Measurements from ENCODE around the gene AKR1C1.
"Not testable (repeated sequence)": the region's sequence is repeated elsewhere in the genome, so short reads cannot be mapped to it uniquely, and the experiment has no call there.

Gene AKR1C1

GRCh38 chr10:4947039-4947634 is 16.1 kb upstream of the AKR1C1 start:
- in situ Hi-C loops (cut with HindIII; ENCODE audit: low sequenced_read_pairs), result no loop called here

- in situ Hi-C loops (cut with HindIII; ENCODE audit: low sequenced_read_pairs), result no loop called here
These were observed 15.3 kb upstream of the AKR1C1 start for GRCh38 chr10:4947635-4948596.

- in situ Hi-C loops (cut with HindIII; ENCODE audit: low sequenced_read_pairs), result not testable (repeated sequence)
These were observed 11.6 kb upstream of the AKR1C1 start for GRCh38 chr10:4951512-4952162.

GRCh38 chr10:4953405-4953804 is 9.8 kb upstream of the AKR1C1 start:
- in situ Hi-C loops (cut with HindIII; ENCODE audit: low sequenced_read_pairs), result no loop called here

GRCh38 chr10:4956088-4956487 is 7.1 kb upstream of the AKR1C1 start:
- in situ Hi-C loops (cut with HindIII; ENCODE audit: low sequenced_read_pairs), result not testable (repeated sequence)

GRCh38 chr10:4956955-4957645 is 6.1 kb upstream of the AKR1C1 start:
- in situ Hi-C loops (cut with HindIII; ENCODE audit: low sequenced_read_pairs), result not testable (repeated sequence)

GRCh38 chr10:4961558-4961957 is 1.7 kb upstream of the AKR1C1 start:
- in situ Hi-C loops (cut with HindIII; ENCODE audit: low sequenced_read_pairs), result not testable (repeated sequence)

GRCh38 chr10:4962308-4962707 is 907 bp upstream of the AKR1C1 start:
- in situ Hi-C loops (cut with HindIII; ENCODE audit: low sequenced_read_pairs), result not testable (repeated sequence)

- in situ Hi-C loops (cut with HindIII; ENCODE audit: low sequenced_read_pairs), result not testable (repeated sequence)
These were observed 570 bp downstream of the AKR1C1 start for GRCh38 chr10:4963815-4964154.

GRCh38 chr10:4965763-4966162 is 2.5 kb downstream of the AKR1C1 start:
- in situ Hi-C loops (cut with HindIII; ENCODE audit: low sequenced_read_pairs), result not testable (repeated sequence)

GRCh38 chr10:4967189-4967588 is 4.0 kb downstream of the AKR1C1 start:
- in situ Hi-C loops (cut with HindIII; ENCODE audit: low sequenced_read_pairs), result not testable (repeated sequence)

GRCh38 chr10:4969289-4969688 is 6.1 kb downstream of the AKR1C1 start:
- in situ Hi-C loops (cut with HindIII; ENCODE audit: low sequenced_read_pairs), result not testable (repeated sequence)

- in situ Hi-C loops (cut with HindIII; ENCODE audit: low sequenced_read_pairs), result not testable (repeated sequence)
These were observed 7.1 kb downstream of the AKR1C1 start for GRCh38 chr10:4970362-4970761.

- in situ Hi-C loops (cut with HindIII; ENCODE audit: low sequenced_read_pairs), result not testable (repeated sequence)
These were observed 9.3 kb downstream of the AKR1C1 start for GRCh38 chr10:4972369-4973142.

- in situ Hi-C loops (cut with HindIII; ENCODE audit: low sequenced_read_pairs), result not testable (repeated sequence)
These were observed 10.1 kb downstream of the AKR1C1 start for GRCh38 chr10:4973294-4973693.

- in situ Hi-C loops (cut with HindIII; ENCODE audit: low sequenced_read_pairs), result not testable (repeated sequence)
These were observed 11.2 kb downstream of the AKR1C1 start for GRCh38 chr10:4974400-4974799.

GRCh38 chr10:4977025-4977424 is 13.8 kb downstream of the AKR1C1 start:
- in situ Hi-C loops (cut with HindIII; ENCODE audit: low sequenced_read_pairs), result no loop called here

GRCh38 chr10:4978870-4979269 is 15.7 kb downstream of the AKR1C1 start:
- in situ Hi-C loops (cut with HindIII; ENCODE audit: low sequenced_read_pairs), result no loop called here

GRCh38 chr10:4980793-4981192 is 17.6 kb downstream of the AKR1C1 start:
- in situ Hi-C loops (cut with HindIII; ENCODE audit: low sequenced_read_pairs), result no loop called here

GRCh38 chr10:4981722-4982471 is 18.7 kb downstream of the AKR1C1 start:
- in situ Hi-C loops (cut with HindIII; ENCODE audit: low sequenced_read_pairs), result no loop called here
